ENCODE measurements around the gene KRTAP19-2. TPM values are rescaled to one million over a fixed set of nuclear protein-coding genes. Genes with fewer than 3 reads are reported as not detected.

Gene KRTAP19-2
- total and polyA plus RNA-seq, 2 of the 13 experiments (the other 11 are each of a cell fraction or from before 2014, with no cell fraction given): not detected

- Histone ChIP-seq H3K4me1 (ENCODE audit: insufficient read depth, low read length) (no peaks in the 10 kb centered on the region), H3K9ac (ENCODE audit: insufficient read depth, low read depth, low read length) (no peak within 1 kb of the TSS), H3K27me3 (ENCODE audit: control insufficient read depth in 1 of 2, insufficient read depth in 2 of 2, low read length in 2 of 2) (no peaks in the 10 kb centered on the region), H2AFZ (ENCODE audit: low read length) (no peak within 1 kb of the TSS), H3K4me2 (ENCODE audit: low read depth, low read length) (no peak within 1 kb of the TSS), H3K4me3 (replicated peaks in 1 of 3; ENCODE audit: insufficient read depth in 1 of 3, low read depth in 2 of 3, low read length in 3 of 3) (no peak within 1 kb of the TSS), H3K9me3 (ENCODE audit: low read length) (peaks cover 74% of the 10 kb centered on the region), H3K36me3 (replicated peaks in 1 of 2; ENCODE audit: control insufficient read depth in 1 of 2, insufficient read depth in 2 of 2, low read length in 2 of 2) (no peaks in the 10 kb centered on the region), H4K20me1 (ENCODE audit: insufficient read depth, low read length) (no peaks in the 10 kb centered on the region), H3K79me2 (ENCODE audit: insufficient read depth, low read length) (no peaks in the 10 kb centered on the region), H3K27ac (ENCODE audit: extremely low read length, insufficient read depth, low read length) (no peak within 1 kb of the TSS)
- ChIA-PET CTCF (ENCODE audit: low intra/inter-chr PET ratio, low total read pairs) (no interaction called here), POLR2A (no interaction called here)
- no TSS peak for BruUV-seq (replicated peaks)
- DNase-seq (ENCODE audit: low spot score) (no peak), FAIRE-seq (no peak), ATAC-seq (no peak)
- intact Hi-C loops (cut with micrococcal nuclease; ENCODE audit: unreplicated experiment): no loop called here
- TF ChIP-seq CEBPB (IDR thresholded peaks at IDR 0.05; ENCODE audit: borderline replicate concordance, low read depth, low read length): peak; percentile 22; the same call in 1 of the 2 replicates
- no peak for TF ChIP-seq KDM1A (CRISPR knock-in tag; IDR thresholded peaks at IDR 0.05)
- no peak for TF ChIP-seq ZBTB49 (CRISPR knock-in tag; IDR thresholded peaks at IDR 0.05; ENCODE audit: borderline replicate concordance)
- in situ Hi-C loops (cut with HindIII; ENCODE audit: extremely low pct_ligation_motif_present, low pct_unique_long_range_greater_than_20kb): no loop called here
- 24% methylated on average over 2 of the region's 2 CpGs for WGBS (ENCODE audit: low lambda C conversion rate)
Measured at GRCh38 chr21:30491963-30492428, 4.8 kb upstream of the KRTAP19-2 start, which contains the start of gene KRTAP19-3. KRTAP19-3 (minus strand) TSS chr21:30492013; CDS start chr21:30491957, 56 bp downstream.

- no peaks in the 10 kb centered on the region for H3K36me3 ChIP-seq (replicated peaks in 1 of 2; ENCODE audit: control insufficient read depth in 1 of 2, insufficient read depth in 2 of 2, low read length in 2 of 2)
- H3K27me3 ChIP-seq (ENCODE audit: control insufficient read depth in 1 of 2, insufficient read depth in 2 of 2, low read length in 2 of 2): no peaks in the 10 kb centered on the region
- no peaks in the 10 kb centered on the region for H4K20me1 ChIP-seq (ENCODE audit: insufficient read depth, low read length)
- ATAC-seq: no peak
- in situ Hi-C loops (cut with HindIII; ENCODE audit: extremely low pct_ligation_motif_present, low pct_unique_long_range_greater_than_20kb) (no loop called here), intact Hi-C loops (cut with micrococcal nuclease; ENCODE audit: unreplicated experiment) (no loop called here)
- POLR2A ChIA-PET: no interaction called here
- H3K27ac ChIP-seq (ENCODE audit: extremely low read length, insufficient read depth, low read length): no peak overlapping the region
- H3K79me2 ChIP-seq (ENCODE audit: insufficient read depth, low read length): no peaks in the 10 kb centered on the region
- BruUV-seq (replicated peaks): no TSS peak
- H3K4me1 ChIP-seq (ENCODE audit: insufficient read depth, low read length): no peaks in the 10 kb centered on the region
- H3K4me3 ChIP-seq (replicated peaks in 1 of 3; ENCODE audit: insufficient read depth in 1 of 3, low read depth in 2 of 3, low read length in 3 of 3): no peak overlapping the region
- FAIRE-seq: no peak
- no peak overlapping the region for H2AFZ ChIP-seq (ENCODE audit: low read length)
- CTCF ChIA-PET (ENCODE audit: low intra/inter-chr PET ratio, low total read pairs): no interaction called here
- 0% methylated on average over 2 of the region's 2 CpGs for WGBS (ENCODE audit: low lambda C conversion rate)
- DNase-seq (ENCODE audit: low spot score): no peak
- no peak overlapping the region for H3K9ac ChIP-seq (ENCODE audit: insufficient read depth, low read depth, low read length)
- H3K4me2 ChIP-seq (ENCODE audit: low read depth, low read length): no peak overlapping the region
- peaks cover 87% of the 10 kb centered on the region for H3K9me3 ChIP-seq (ENCODE audit: low read length)
- TF ChIP-seq ARID3A (IDR thresholded peaks at IDR 0.05; ENCODE audit: low read depth, low read length) (no peak), FOXO1 (CRISPR knock-in tag; IDR thresholded peaks at IDR 0.05) (no peak), SOX6 (IDR thresholded peaks at IDR 0.05) (no peak), SOX6 (CRISPR knock-in tag; IDR thresholded peaks at IDR 0.05) (no peak), HOXA9 (CRISPR knock-in tag; IDR thresholded peaks at IDR 0.05; ENCODE audit: borderline replicate concordance) (no peak), PITX1 (CRISPR knock-in tag; IDR thresholded peaks at IDR 0.05) (no peak), DRAP1 (CRISPR knock-in tag; IDR thresholded peaks at IDR 0.05) (no peak), ZNF615 (CRISPR knock-in tag; IDR thresholded peaks at IDR 0.05; ENCODE audit: borderline replicate concordance) (no peak), TP53 (CRISPR knock-in tag; conservative IDR thresholded peaks at IDR 0.05) (no peak)
Measured at GRCh38 chr21:30486180-30486579, 1.1 kb downstream of the KRTAP19-2 start.

Measured in HepG2 (cell line).